H1 (cell line): ENCODE data around the gene ADGRE2. TPM values are rescaled to one million over a fixed set of nuclear protein-coding genes. Genes with fewer than 3 reads are reported as not detected.

ENCODE experiments used
- CTCF ChIA-PET: fragments of 300-600 bp; sonication (Branson Sonifier 250); formaldehyde crosslinking; loops from one replicate; lab custom pipeline; 2021; ENCODE audit not compliant: partially characterized antibody; lab: Charles Lee
- POLR2A ChIA-PET: fragments of 300-600 bp; sonication (Branson Sonifier 250); formaldehyde crosslinking; loops from one replicate; lab custom pipeline; 2021; ENCODE audit warnings: inconsistent platforms; ENCODE audit not compliant: partially characterized antibody; lab: Charles Lee
- DNase-seq, 2 experiments: peaks; one replicate each; pipeline versions ENCODE4 v3.0.0 to v3.0.0-alpha.2; 2010 to 2022; ENCODE audit warnings: low spot score in 2 of 2, low read depth in 1 of 2, mixed read lengths in 1 of 2
- FAIRE-seq: peaks from 2 replicates; lab custom pipeline; 2011; peaks lifted over from hg19 to GRCh38; lab: Jason Lieb, UNC
- H2AFZ ChIP-seq: 2 replicates; pipeline ENCODE4 v1.8.1; 2012; ENCODE audit warnings: low read length, inconsistent platforms
- H2AK5ac ChIP-seq: 2 replicates; pipeline ENCODE4 v1.6.1; 2013; ENCODE audit warnings: low read depth, low read length
- H2BK120ac ChIP-seq: replicated peaks from 2 replicates; pipeline ENCODE3; 2013; ENCODE audit warnings: low read depth, low read length, inconsistent platforms
- H2BK12ac ChIP-seq: 2 replicates; pipeline ENCODE4 v1.6.1; 2013; ENCODE audit warnings: low read depth, low read length
- H2BK15ac ChIP-seq: 2 replicates; pipeline ENCODE4 v1.6.1; 2013; ENCODE audit warnings: low read length
- H2BK20ac ChIP-seq: 2 replicates; pipeline ENCODE4 v1.6.1; 2013; ENCODE audit warnings: low read length
- H2BK5ac ChIP-seq: 2 replicates; pipeline ENCODE4 v1.6.1; 2013; ENCODE audit warnings: low read depth, low read length
- H3K14ac ChIP-seq: 2 replicates; pipeline ENCODE4 v1.6.1; 2013; ENCODE audit warnings: inconsistent platforms; ENCODE audit not compliant: insufficient read length
- H3K18ac ChIP-seq: 2 replicates; pipeline ENCODE4 v1.6.1; 2013; ENCODE audit warnings: low read length; ENCODE audit errors: extremely low read depth
- H3K23ac ChIP-seq: 2 replicates; pipeline ENCODE4 v1.6.1; 2013; ENCODE audit warnings: inconsistent platforms; ENCODE audit not compliant: insufficient read length
- H3K23me2 ChIP-seq: 2 replicates; pipeline ENCODE4 v1.6.1; 2013; ENCODE audit warnings: low read depth, low read length
- H3K27ac ChIP-seq: 2 replicates; pipeline ENCODE4 v1.6.1; 2011; ENCODE audit warnings: low read depth, low read length, inconsistent platforms
- H3K27me3 ChIP-seq, 4 experiments: replicated peaks in 1 of 4; 1 replicate in 1 of 4; 2 replicates in 3 of 4; pipeline versions ENCODE4 v1.6.1 to v1.8.1; 2011 to 2013; ENCODE audit warnings: low read length in 3 of 4, mild to moderate bottlenecking in 3 of 4, inconsistent platforms in 2 of 4, mixed read lengths in 2 of 4, moderate library complexity in 1 of 4; ENCODE audit not compliant: control insufficient read depth in 3 of 4, insufficient read depth in 3 of 4; ENCODE audit errors: extremely low read depth in 1 of 4
- H3K36me3 ChIP-seq, 4 experiments: 2 replicates each; pipeline versions ENCODE4 v1.6.1 to v1.8.1; 2011 to 2013; ENCODE audit warnings: mild to moderate bottlenecking in 4 of 4, low read length in 3 of 4, moderate library complexity in 2 of 4, control low read depth in 1 of 4, inconsistent platforms in 1 of 4; ENCODE audit not compliant: insufficient read depth in 4 of 4, control insufficient read depth in 2 of 4
- H3K4ac ChIP-seq: replicated peaks from 2 replicates; pipeline ENCODE3; 2013; ENCODE audit warnings: low read length, low read depth, mixed read lengths, inconsistent platforms; ENCODE audit not compliant: insufficient read length
- H3K4me1 ChIP-seq, 4 experiments: replicated peaks in 1 of 4; 1 replicate in 1 of 4; 2 replicates in 3 of 4; pipeline versions ENCODE4 v1.6.1 to v1.8.1; 2011 to 2013; ENCODE audit warnings: low read length in 3 of 4, inconsistent platforms in 2 of 4, mixed read lengths in 1 of 4; ENCODE audit not compliant: insufficient read depth in 4 of 4, control insufficient read depth in 3 of 4
- H3K4me2 ChIP-seq, 2 experiments: 2 replicates each; pipeline versions ENCODE4 v1.6.1 to v1.8.1; 2011 to 2013; ENCODE audit warnings: low read depth in 2 of 2, low read length in 2 of 2, control low read depth in 1 of 2, inconsistent platforms in 1 of 2, mild to moderate bottlenecking in 1 of 2; ENCODE audit not compliant: insufficient read depth in 1 of 2
- H3K4me3 ChIP-seq, 4 experiments: fragments of 200-600, 300-600 bp in 1 of 4; sonication (generic), shearing (Covaris generic), sonication (Bioruptor Twin) in 1 of 4; 2 replicates each; pipeline versions ENCODE4 v1.5.1 to v1.8.1; 2011 to 2016; ENCODE audit warnings: low read length in 4 of 4, low read depth in 3 of 4, control low read depth in 2 of 4, inconsistent platforms in 2 of 4, mild to moderate bottlenecking in 2 of 4, mixed read lengths in 1 of 4, moderate library complexity in 1 of 4; ENCODE audit not compliant: insufficient read depth in 2 of 4; ENCODE audit errors: extremely low read depth in 1 of 4
- H3K56ac ChIP-seq: replicated peaks from 2 replicates; pipeline ENCODE3; 2013; ENCODE audit warnings: low read depth, mild to moderate bottlenecking, mixed read lengths, low read length, inconsistent platforms; ENCODE audit not compliant: insufficient read length
- H3K79me1 ChIP-seq: 2 replicates; pipeline ENCODE4 v1.6.1; 2013; ENCODE audit warnings: low read depth, low read length, control low read depth
- H3K79me2 ChIP-seq, 2 experiments: 2 replicates each; pipeline versions ENCODE4 v1.6.1 to v1.8.1; 2012 to 2013; ENCODE audit warnings: low read length in 2 of 2, mild to moderate bottlenecking in 2 of 2, inconsistent platforms in 1 of 2; ENCODE audit not compliant: insufficient read depth in 2 of 2, control insufficient read depth in 1 of 2
- H3K9ac ChIP-seq, 4 experiments: replicated peaks in 1 of 4; 1 replicate in 1 of 4; 2 replicates in 3 of 4; pipeline versions ENCODE4 v1.6.1 to v1.8.1; 2011 to 2013; ENCODE audit warnings: low read depth in 3 of 4, low read length in 3 of 4, control low read depth in 2 of 4, mild to moderate bottlenecking in 2 of 4, moderate library complexity in 2 of 4, inconsistent platforms in 1 of 4; ENCODE audit errors: extremely low read depth in 1 of 4
- H3K9me3 ChIP-seq, 2 experiments: 2 replicates each; pipeline versions ENCODE4 v1.6.1 to v1.8.1; 2012 to 2013; ENCODE audit warnings: mild to moderate bottlenecking in 2 of 2, moderate library complexity in 2 of 2, control low read depth in 1 of 2, inconsistent platforms in 1 of 2, low read depth in 1 of 2, low read length in 1 of 2, mixed read lengths in 1 of 2; ENCODE audit not compliant: insufficient read depth in 2 of 2
- H4K20me1 ChIP-seq, 2 experiments: replicated peaks in 1 of 2; 2 replicates each; pipeline versions ENCODE3 to v1.8.1; 2011 to 2013; ENCODE audit warnings: inconsistent platforms in 2 of 2, low read length in 2 of 2, mild to moderate bottlenecking in 1 of 2; ENCODE audit not compliant: insufficient read depth in 2 of 2, control insufficient read depth in 1 of 2
- H4K5ac ChIP-seq: 2 replicates; pipeline ENCODE4 v1.6.1; 2013; ENCODE audit warnings: low read length, low read depth, mixed read lengths, inconsistent platforms; ENCODE audit not compliant: insufficient read length
- H4K8ac ChIP-seq: 2 replicates; pipeline ENCODE4 v1.8.0; 2013; ENCODE audit warnings: mild to moderate bottlenecking, moderate library complexity, low read length, inconsistent platforms; ENCODE audit not compliant: insufficient read depth; ENCODE audit errors: extremely low read depth
- H4K91ac ChIP-seq: replicated peaks from 2 replicates; pipeline ENCODE3; 2013; ENCODE audit warnings: low read length, mixed read lengths, inconsistent platforms; ENCODE audit not compliant: insufficient read length
- CEBPB ChIP-seq: IDR thresholded peaks from 2 replicates; pipeline ENCODE4 v1.6.1; 2012; ENCODE audit warnings: low read depth, low read length
- EZH2 ChIP-seq: fragments of 200-600 bp; sonication (generic); IDR thresholded peaks from 2 replicates; pipeline ENCODE4 v1.7.1; 2012; ENCODE audit warnings: low read depth, mild to moderate bottlenecking, moderate library complexity, low read length, inconsistent platforms; ENCODE audit not compliant: severe bottlenecking
- KDM5A ChIP-seq: fragments of 200-600 bp; IDR thresholded peaks from 2 replicates; pipeline ENCODE4 v1.7.1; 2012; ENCODE audit warnings: mild to moderate bottlenecking, low read length, inconsistent platforms, mixed read lengths
- PHF8 ChIP-seq: fragments of 200-600 bp; sonication (generic); conservative IDR thresholded peaks from 2 replicates; pipeline ENCODE4 v1.7.1; 2012; ENCODE audit warnings: low read depth, mild to moderate bottlenecking, inconsistent platforms, low read length, moderate library complexity
- RXRA ChIP-seq: IDR thresholded peaks from 2 replicates; pipeline ENCODE4 v1.6.1; 2011; ENCODE audit warnings: low read depth, mild to moderate bottlenecking, low read length, moderate library complexity; ENCODE audit not compliant: insufficient read depth
- SUZ12 ChIP-seq: fragments of 200-600 bp; sonication (generic); IDR thresholded peaks from 2 replicates; pipeline ENCODE4 v1.6.1; 2012; ENCODE audit warnings: mild to moderate bottlenecking, inconsistent platforms, low read length, moderate library complexity, mixed read lengths
- TEAD4 ChIP-seq: IDR thresholded peaks from 2 replicates; pipeline ENCODE4 v1.6.1; 2012; ENCODE audit warnings: low read depth, low read length, inconsistent platforms, mixed read lengths
- WGBS, 2 experiments: shearing (Covaris generic) in 1 of 2; methylation state at CpG; one replicate each; pipeline versions ENCODE4 v1.1.6 to v1.1.7; 2013 to 2015; ENCODE audit warnings: low lambda C conversion rate in 2 of 2, mixed read lengths in 2 of 2, inconsistent platforms in 1 of 2, low coverage in 1 of 2, missing lambda C conversion rate in 1 of 2; ENCODE audit not compliant: insufficient replicate concordance in 2 of 2, insufficient coverage in 1 of 2, insufficient read length in 1 of 2; ENCODE audit errors: extremely low coverage in 1 of 2, missing lambda C conversion rate in 1 of 2; 5-methylcytosine and 5-hydroxymethylcytosine counted together
- polyA plus RNA-seq, 7 experiments: library from polyadenylated mRNA; depleted of rRNA in 3 of 7; stranded (reverse) in 5 of 7; unstranded in 2 of 7; fragments of >200 nt in 5 of 7; fragments of 200-250 nt in 2 of 7; gene quantifications; 1 replicate in 5 of 7; 2 replicates in 1 of 7; 4 replicates in 1 of 7; pipeline versions ENCODE4 v1.2.1 to v1.2.3, GENCODE V29; 2011 to 2013; ENCODE audit warnings: missing spikeins in 2 of 7, mixed read lengths in 2 of 7
- total RNA-seq: library from RNA; stranded (reverse); fragmentation: NEBNext Ultra II Directional; extraction: Animal tissue kit (Norgen Biotek cat#: 25700); gene quantifications from 2 replicates; pipeline ENCODE4 v1.2.1, GENCODE V29; 2021

The ADGRE2 gene
- total and polyA plus RNA-seq, 2 of the 8 experiments (the other 6 are each of a cell fraction or from before 2014, with no cell fraction given): 2.0 to 4.5 TPM

- Histone ChIP-seq H3K18ac (no peak overlapping the region), H3K4me3 (no peak overlapping the region), H3K36me3 (no peaks in the 10 kb centered on the region), H3K79me2 (no peaks in the 10 kb centered on the region), H3K27me3 (no peaks in the 10 kb centered on the region), H4K8ac (no peak overlapping the region), H3K27ac (no peak overlapping the region)
- CTCF ChIA-PET: no interaction called here
- no peak for DNase-seq
- TF ChIP-seq KDM5A: no peak
- no peak for TF ChIP-seq PHF8
- TF ChIP-seq SUZ12: no peak
- no peak for TF ChIP-seq TEAD4
- TF ChIP-seq CEBPB: no peak
- no peak for TF ChIP-seq RXRA
- TF ChIP-seq EZH2: no peak
- TF ChIP-seq, all 59 proteins: peak for 0
- no peak overlapping the region for H4K5ac ChIP-seq
- no peak overlapping the region for H2BK12ac ChIP-seq
- FAIRE-seq: no peak
- POLR2A ChIA-PET: no interaction called here
- peaks cover 35 to 47% of the 10 kb centered on the region in 2 experiments for H3K9me3 ChIP-seq
- H3K56ac ChIP-seq: no peak overlapping the region
- no peak overlapping the region for H4K91ac ChIP-seq
- no peak overlapping the region for H2AK5ac ChIP-seq
- no peaks in the 10 kb centered on the region for H3K23me2 ChIP-seq
- no peak overlapping the region for H3K9ac ChIP-seq
- no peaks in the 10 kb centered on the region for H4K20me1 ChIP-seq
- H2BK120ac ChIP-seq: no peak overlapping the region
- H2AFZ ChIP-seq: no peak overlapping the region
- no peak overlapping the region for H2BK5ac ChIP-seq
- H3K14ac ChIP-seq: no peak overlapping the region
- H2BK20ac ChIP-seq: no peak overlapping the region
- H3K4me2 ChIP-seq: no peak overlapping the region
- no peak overlapping the region for H3K4ac ChIP-seq
- H3K79me1 ChIP-seq: no peaks in the 10 kb centered on the region
- 71 to 100% methylated on average over 1 to 8 of the region's 8 CpGs for WGBS, 2 experiments
- no peaks in the 10 kb centered on the region for H3K4me1 ChIP-seq
- H3K23ac ChIP-seq: no peak overlapping the region
- no peak overlapping the region for H2BK15ac ChIP-seq
These were observed 40.2 kb upstream of the ADGRE2 start for GRCh38 chr19:14818588-14818987.
